Measurements from ENCODE around the gene RPTOR.
"Not testable (repeated sequence)": the region's sequence is repeated elsewhere in the genome, so short reads cannot be mapped to it uniquely, and the experiment has no call there.

RPTOR gene

GRCh38 chr17:80513201-80513600 is 31.4 kb upstream of the RPTOR start:
- no peak for DNase-seq

- DNase-seq, result no peak
Observed at GRCh38 chr17:80513892-80514291, 30.7 kb upstream of the RPTOR start.

GRCh38 chr17:80516171-80516932 is 28.3 kb upstream of the RPTOR start:
- DNase-seq, result no peak

- DNase-seq, result no peak
Observed at GRCh38 chr17:80517641-80518040, 27.0 kb upstream of the RPTOR start.

GRCh38 chr17:80518392-80518791 is 26.2 kb upstream of the RPTOR start:
- DNase-seq, result no peak

GRCh38 chr17:80519091-80519781 is 25.4 kb upstream of the RPTOR start:
- no peak for DNase-seq

GRCh38 chr17:80520810-80521455 is 23.7 kb upstream of the RPTOR start:
- DNase-seq, result no peak

- DNase-seq, result no peak
Observed at GRCh38 chr17:80523054-80523744, 21.4 kb upstream of the RPTOR start.

- DNase-seq, result no peak
Observed at GRCh38 chr17:80523956-80524712, 20.5 kb upstream of the RPTOR start.

- no peak for DNase-seq
Observed at GRCh38 chr17:80526116-80526910, 18.3 kb upstream of the RPTOR start.

GRCh38 chr17:80527016-80527645 is 17.5 kb upstream of the RPTOR start:
- no peak for DNase-seq

- no peak for DNase-seq
Observed at GRCh38 chr17:80528536-80528935, 16.1 kb upstream of the RPTOR start.

GRCh38 chr17:80529104-80529903 is 15.3 kb upstream of the RPTOR start:
- no peak for DNase-seq

GRCh38 chr17:80529904-80530292 is 14.7 kb upstream of the RPTOR start:
- no peak for DNase-seq

- no peak for DNase-seq
Observed at GRCh38 chr17:80531400-80531799, 13.2 kb upstream of the RPTOR start.

GRCh38 chr17:80537386-80537785 is 7.3 kb upstream of the RPTOR start:
- DNase-seq, result not testable (repeated sequence)

GRCh38 chr17:80538484-80538883 is 6.2 kb upstream of the RPTOR start:
- DNase-seq, result no peak

- no peak for DNase-seq
Observed at GRCh38 chr17:80539022-80539641, 5.5 kb upstream of the RPTOR start.

GRCh38 chr17:80545499-80545826 is 825 bp downstream of the RPTOR start:
- DNase-seq, result no peak

GRCh38 chr17:80546267-80546666 is 1.6 kb downstream of the RPTOR start:
- DNase-seq, result no peak

All from CD4-positive, alpha-beta T cell treated with Interleukin-15 for 1 hour (primary cell).